Measurements from ENCODE around the gene UBALD1. TPM values are rescaled to one million over a fixed set of nuclear protein-coding genes. Genes with fewer than 3 reads are reported as not detected.
A peak's percentile ranks its signal among the peaks of the same experiment; 100 is the strongest.

UBALD1 gene
- 10 to 100 TPM; 20.4 to 21.2 TPM for total RNA-seq
- polyA plus RNA-seq = 10 to 100 TPM; 11.1 to 32.3 TPM
- long read RNA-seq, donor 1, partial matches to known transcripts = 0 of 5 reads
- long read RNA-seq, donor 1, other reads (novel, unspliced or antisense) = 2 of 5 reads
- long read RNA-seq, donor 2, transcript UBALD1-205 (1 exons, 2,641 nt) = major isoform, 6 of 13 reads
- long read RNA-seq, donor 2, transcript UBALD1-201 (3 exons, 1,413 nt) = minor isoform, 5 of 13 reads
- long read RNA-seq, donor 2, partial matches to known transcripts = 0 of 13 reads
- long read RNA-seq, donor 2, other reads (novel, unspliced or antisense) = 2 of 13 reads

GRCh38 chr16:4614571-4615383, at the start of gene UBALD1:
UBALD1 (minus strand) TSS chr16:4614888; CDS start chr16:4614797, 91 bp downstream.
- Histone ChIP-seq H3K9me3 (ENCODE audit: control insufficient read depth, low read length) (no peaks in the 10 kb centered on the region), H3K27ac (ENCODE audit: low read depth in 1 of 2, low read length in 2 of 2) (peak within 1 kb of the TSS; percentile 4 to 82), H3K36me3 (ENCODE audit: control insufficient read depth in 1 of 2, insufficient read depth in 2 of 2, low read length in 1 of 2) (no peaks in the 10 kb centered on the region), H3K4me3 (ENCODE audit: low read length in 2 of 2) (peak within 1 kb of the TSS; percentile 88 to 91), H3K4me1 (ENCODE audit: control insufficient read depth in 1 of 2, insufficient read depth in 2 of 2, low read length in 2 of 2) (no peaks in the 10 kb centered on the region), H3K27me3 (ENCODE audit: control insufficient read depth in 1 of 2, insufficient read depth in 2 of 2, low read length in 1 of 2) (no peaks in the 10 kb centered on the region)
- 6 to 8% methylated on average over 81 to 100 of the region's 100 CpGs for WGBS, 2 donors
- DNase-seq (peak; percentile 91 to 94), ATAC-seq (ENCODE audit: low FRiP score) (peak; percentile 82)
- intact Hi-C loops (cut with DNase I) = loop anchor here (5.0 to 10.0 kb wide), 2 partner anchors 78 to 110 kb away; partner anchors contain the start of gene NUDT16L1 (in 2 of the 2)

GRCh38 chr16:4663777-4664465, 49.2 kb upstream of the UBALD1 start:
- DNase-seq (peak in 1 of 2 donors; percentile 90), ATAC-seq (ENCODE audit: low FRiP score) (no peak)
- intact Hi-C loops (cut with DNase I) = no loop called here
- Histone ChIP-seq H3K4me1 (ENCODE audit: control insufficient read depth in 1 of 2, insufficient read depth in 2 of 2, low read length in 2 of 2) (no peaks in the 10 kb centered on the region), H3K27me3 (ENCODE audit: control insufficient read depth in 1 of 2, insufficient read depth in 2 of 2, low read length in 1 of 2) (no peaks in the 10 kb centered on the region), H3K9me3 (ENCODE audit: control insufficient read depth, low read length) (no peaks in the 10 kb centered on the region), H3K36me3 (ENCODE audit: control insufficient read depth in 1 of 2, insufficient read depth in 2 of 2, low read length in 1 of 2) (peaks cover 0 to 9% of the 10 kb centered on the region in 2 donors), H3K4me3 (ENCODE audit: low read length in 2 of 2) (no peak overlapping the region), H3K27ac (ENCODE audit: low read depth in 1 of 2, low read length in 2 of 2) (no peak overlapping the region)
- WGBS, 2 donors = 87 to 90% methylated on average over 24 to 25 of the region's 25 CpGs

GRCh38 chr16:4663465-4663776, 48.7 kb upstream of the UBALD1 start:
- Histone ChIP-seq H3K4me1 (ENCODE audit: control insufficient read depth in 1 of 2, insufficient read depth in 2 of 2, low read length in 2 of 2) (no peaks in the 10 kb centered on the region), H3K4me3 (ENCODE audit: low read length in 2 of 2) (no peak overlapping the region), H3K27me3 (ENCODE audit: control insufficient read depth in 1 of 2, insufficient read depth in 2 of 2, low read length in 1 of 2) (no peaks in the 10 kb centered on the region), H3K36me3 (ENCODE audit: control insufficient read depth in 1 of 2, insufficient read depth in 2 of 2, low read length in 1 of 2) (peaks cover 0 to 7% of the 10 kb centered on the region in 2 donors), H3K9me3 (ENCODE audit: control insufficient read depth, low read length) (no peaks in the 10 kb centered on the region), H3K27ac (ENCODE audit: low read depth in 1 of 2, low read length in 2 of 2) (no peak overlapping the region)
- no peak for ATAC-seq (ENCODE audit: low FRiP score)
- intact Hi-C loops (cut with DNase I) = no loop called here
- WGBS, 2 donors = 81 to 84% methylated on average over 5 of the region's 5 CpGs
- DNase-seq = no peak

GRCh38 chr16:4661661-4662060, 47.0 kb upstream of the UBALD1 start:
- ATAC-seq (ENCODE audit: low FRiP score) = no peak
- peaks cover 0 to 3% of the 10 kb centered on the region in 2 donors for H3K36me3 ChIP-seq (ENCODE audit: control insufficient read depth in 1 of 2, insufficient read depth in 2 of 2, low read length in 1 of 2)

GRCh38 chr16:4660454-4661007, 45.8 kb upstream of the UBALD1 start:
- DNase-seq = peak in 1 of 2 donors; percentile 73

More at GRCh38 chr16:4661661-4662060, 47.0 kb upstream of the UBALD1 start:
- H3K4me1 ChIP-seq (ENCODE audit: control insufficient read depth in 1 of 2, insufficient read depth in 2 of 2, low read length in 2 of 2) = no peaks in the 10 kb centered on the region
- H3K9me3 ChIP-seq (ENCODE audit: control insufficient read depth, low read length) = no peaks in the 10 kb centered on the region
- no peak for DNase-seq
- intact Hi-C loops (cut with DNase I) = no loop called here
- WGBS, 2 donors = 83 to 86% methylated on average over 11 of the region's 11 CpGs
- H3K4me3 ChIP-seq (ENCODE audit: low read length in 2 of 2) = no peak overlapping the region
- H3K27me3 ChIP-seq (ENCODE audit: control insufficient read depth in 1 of 2, insufficient read depth in 2 of 2, low read length in 1 of 2) = no peaks in the 10 kb centered on the region
- no peak overlapping the region for H3K27ac ChIP-seq (ENCODE audit: low read depth in 1 of 2, low read length in 2 of 2)

GRCh38 chr16:4659363-4660353, 45.0 kb upstream of the UBALD1 start:
- 90 to 91% methylated on average over 29 of the region's 29 CpGs for WGBS, 2 donors
- ATAC-seq (ENCODE audit: low FRiP score) = no peak
- intact Hi-C loops (cut with DNase I) = loop anchor here in 1 of 2 donors (10.0 kb wide), 1 partner anchor 55 kb away; no protein-coding TSS in a partner anchor
- Histone ChIP-seq H3K4me1 (ENCODE audit: control insufficient read depth in 1 of 2, insufficient read depth in 2 of 2, low read length in 2 of 2) (no peaks in the 10 kb centered on the region), H3K36me3 (ENCODE audit: control insufficient read depth in 1 of 2, insufficient read depth in 2 of 2, low read length in 1 of 2) (no peaks in the 10 kb centered on the region), H3K27ac (ENCODE audit: low read depth in 1 of 2, low read length in 2 of 2) (no peak overlapping the region), H3K27me3 (ENCODE audit: control insufficient read depth in 1 of 2, insufficient read depth in 2 of 2, low read length in 1 of 2) (no peaks in the 10 kb centered on the region), H3K9me3 (ENCODE audit: control insufficient read depth, low read length) (no peaks in the 10 kb centered on the region), H3K4me3 (ENCODE audit: low read length in 2 of 2) (no peak overlapping the region)
- no peak for DNase-seq

More at GRCh38 chr16:4660454-4661007, 45.8 kb upstream of the UBALD1 start:
- H3K4me3 ChIP-seq (ENCODE audit: low read length in 2 of 2) = no peak overlapping the region
- 44 to 48% methylated on average over 18 of the region's 18 CpGs for WGBS, 2 donors
- intact Hi-C loops (cut with DNase I) = no loop called here
- no peak for ATAC-seq (ENCODE audit: low FRiP score)
- no peak overlapping the region for H3K27ac ChIP-seq (ENCODE audit: low read depth in 1 of 2, low read length in 2 of 2)
- no peaks in the 10 kb centered on the region for H3K36me3 ChIP-seq (ENCODE audit: control insufficient read depth in 1 of 2, insufficient read depth in 2 of 2, low read length in 1 of 2)
- no peaks in the 10 kb centered on the region for H3K4me1 ChIP-seq (ENCODE audit: control insufficient read depth in 1 of 2, insufficient read depth in 2 of 2, low read length in 2 of 2)
- no peaks in the 10 kb centered on the region for H3K9me3 ChIP-seq (ENCODE audit: control insufficient read depth, low read length)
- no peaks in the 10 kb centered on the region for H3K27me3 ChIP-seq (ENCODE audit: control insufficient read depth in 1 of 2, insufficient read depth in 2 of 2, low read length in 1 of 2)

GRCh38 chr16:4656695-4657686, 42.3 kb upstream of the UBALD1 start:
- Histone ChIP-seq H3K4me3 (ENCODE audit: low read length in 2 of 2) (no peak overlapping the region), H3K4me1 (ENCODE audit: control insufficient read depth in 1 of 2, insufficient read depth in 2 of 2, low read length in 2 of 2) (no peaks in the 10 kb centered on the region), H3K27me3 (ENCODE audit: control insufficient read depth in 1 of 2, insufficient read depth in 2 of 2, low read length in 1 of 2) (no peaks in the 10 kb centered on the region), H3K36me3 (ENCODE audit: control insufficient read depth in 1 of 2, insufficient read depth in 2 of 2, low read length in 1 of 2) (no peaks in the 10 kb centered on the region), H3K27ac (ENCODE audit: low read depth in 1 of 2, low read length in 2 of 2) (no peak overlapping the region), H3K9me3 (ENCODE audit: control insufficient read depth, low read length) (no peaks in the 10 kb centered on the region)
- no peak for ATAC-seq (ENCODE audit: low FRiP score)
- DNase-seq = no peak
- WGBS, 2 donors = 91 to 93% methylated on average over 25 of the region's 25 CpGs
- intact Hi-C loops (cut with DNase I) = loop anchor here in 1 of 2 donors (10.0 kb wide), 1 partner anchor 58 kb away; no protein-coding TSS in a partner anchor

All from aorta (tissue), 5 donors.